Bronchial epithelial cell (primary cell): ENCODE results near the gene PHPT1. TPM values are rescaled to one million over a fixed set of nuclear protein-coding genes. Genes with fewer than 3 reads are reported as not detected.
"Not testable (repeated sequence)": the region's sequence is repeated elsewhere in the genome, so short reads cannot be mapped to it uniquely, and the experiment has no call there.

ENCODE experiments used
- DNase-seq: peaks from one replicate; pipeline ENCODE4 v3.0.0-alpha.2; 2010; ENCODE audit warnings: low read depth
- FAIRE-seq: peaks from 2 replicates; lab custom pipeline; 2011; peaks lifted over from hg19 to GRCh38; lab: Jason Lieb, UNC
- H3K27me3 ChIP-seq: 2 replicates; pipeline ENCODE4 v1.5.1; 2011; ENCODE audit warnings: low read length; ENCODE audit not compliant: control insufficient read depth, insufficient read depth
- H3K36me3 ChIP-seq: 2 replicates; pipeline ENCODE4 v1.5.1; 2011; ENCODE audit warnings: low read length; ENCODE audit not compliant: control insufficient read depth, insufficient read depth
- H3K4me3 ChIP-seq: 2 replicates; pipeline ENCODE4 v1.5.1; 2011; ENCODE audit warnings: mild to moderate bottlenecking, low read depth, low read length, control low read depth
- CTCF ChIP-seq: IDR thresholded peaks from 2 replicates; pipeline ENCODE4 v1.5.1; 2011; ENCODE audit warnings: mild to moderate bottlenecking, moderate library complexity, low read length, control low read depth, inconsistent platforms; ENCODE audit not compliant: insufficient read depth, severe bottlenecking
- total RNA-seq: library from RNA; depleted of rRNA; stranded (reverse); fragments of >200 nt; gene quantifications from 2 replicates; pipeline ENCODE4 v1.2.1, GENCODE V29; 2014

Gene PHPT1
- total RNA-seq, 1 donor from 2014 or later: 57.9 TPM

GRCh38 chr9:136880651-136881050 lies 31.4 kb downstream of the PHPT1 start:
- DNase-seq: no peak
- TF ChIP-seq CTCF: no peak
- Histone ChIP-seq H3K4me3 (no peak overlapping the region), H3K27me3 (no peaks in the 10 kb centered on the region), H3K36me3 (no peaks in the 10 kb centered on the region)
- FAIRE-seq: no peak

- FAIRE-seq (no peak), DNase-seq (no peak)
- Histone ChIP-seq H3K36me3 (no peaks in the 10 kb centered on the region), H3K27me3 (no peaks in the 10 kb centered on the region), H3K4me3 (no peak overlapping the region)
- no peak for TF ChIP-seq CTCF
Measured at GRCh38 chr9:136881691-136882108, 32.5 kb downstream of the PHPT1 start.

- TF ChIP-seq CTCF: no peak
- Histone ChIP-seq H3K4me3 (no peak overlapping the region), H3K36me3 (no peaks in the 10 kb centered on the region), H3K27me3 (no peaks in the 10 kb centered on the region)
- DNase-seq (peak; percentile 94), FAIRE-seq (no peak)
Measured at GRCh38 chr9:136882109-136882946, 33.1 kb downstream of the PHPT1 start.

GRCh38 chr9:136882947-136883283 lies 33.7 kb downstream of the PHPT1 start:
- H3K36me3 ChIP-seq, FAIRE-seq, H3K4me3 ChIP-seq, DNase-seq, H3K27me3 ChIP-seq: not testable (repeated sequence)

GRCh38 chr9:136883670-136884069 lies 34.5 kb downstream of the PHPT1 start:
- H3K4me3 ChIP-seq, DNase-seq, FAIRE-seq: not testable (repeated sequence)

GRCh38 chr9:136885950-136886578 lies 36.9 kb downstream of the PHPT1 start, which contains the start of gene TRAF2:
TRAF2 (plus strand) TSS chr9:136886516; CDS start chr9:136898741, 12,225 bp downstream.
- FAIRE-seq: no peak
- peaks cover 4% of the 10 kb centered on the region for H3K36me3 ChIP-seq
- H3K4me3 ChIP-seq: peak within 1 kb of the TSS; percentile 93
- TF ChIP-seq CTCF: no peak
- H3K27me3 ChIP-seq: no peaks in the 10 kb centered on the region
- peak; percentile 96 for DNase-seq

More at GRCh38 chr9:136883670-136884069, 34.5 kb downstream of the PHPT1 start:
- H3K27me3 ChIP-seq, H3K36me3 ChIP-seq: not testable (repeated sequence)
